Keratinocyte (primary cell): Measurements from ENCODE around the gene CCT3. TPM values are rescaled to one million over a fixed set of nuclear protein-coding genes. Genes with fewer than 3 reads are reported as not detected.

Experiments used
- DNase-seq: peaks from one replicate; pipeline ENCODE4 v3.0.0-alpha.2; 2011; ENCODE audit warnings: low read depth, missing footprints, low spot score
- FAIRE-seq: peaks from 2 replicates; lab custom pipeline; 2011; peaks lifted over from hg19 to GRCh38; lab: Jason Lieb, UNC
- H2AFZ ChIP-seq: 2 replicates; pipeline ENCODE4 v1.6.0; 2012; ENCODE audit warnings: low read length, control low read depth, inconsistent platforms; ENCODE audit not compliant: control insufficient read depth
- H3K27ac ChIP-seq: 2 replicates; pipeline ENCODE4 v1.5.1; 2011; ENCODE audit warnings: low read length; ENCODE audit not compliant: control insufficient read depth, insufficient read depth
- H3K27me3 ChIP-seq: 3 replicates; pipeline ENCODE4 v1.6.0; 2011; ENCODE audit warnings: low read length; ENCODE audit not compliant: control insufficient read depth, insufficient read depth; ENCODE audit errors: extremely low read depth
- H3K36me3 ChIP-seq, 2 experiments: 2 replicates in 1 of 2; 3 replicates in 1 of 2; pipeline ENCODE4 v1.5.1; 2011; ENCODE audit warnings: low read length in 2 of 2, mild to moderate bottlenecking in 1 of 2; ENCODE audit not compliant: control insufficient read depth in 2 of 2, insufficient read depth in 2 of 2; ENCODE audit errors: extremely low read depth in 1 of 2
- H3K4me1 ChIP-seq: 3 replicates; pipeline ENCODE4 v1.5.1; 2011; ENCODE audit warnings: low read length; ENCODE audit not compliant: control insufficient read depth, insufficient read depth; ENCODE audit errors: extremely low read depth
- H3K4me2 ChIP-seq: 3 replicates; pipeline ENCODE4 v1.6.0; 2011; ENCODE audit warnings: low read depth, low read length; ENCODE audit not compliant: control insufficient read depth, insufficient read depth; ENCODE audit errors: extremely low read depth
- H3K4me3 ChIP-seq, 3 experiments: fragments of 200-600 bp in 1 of 3; sonication (generic) in 1 of 3; 2 replicates in 2 of 3; 3 replicates in 1 of 3; pipeline ENCODE4 v1.5.1; 2011 to 2016; ENCODE audit warnings: low read length in 3 of 3, mild to moderate bottlenecking in 3 of 3, control low read depth in 2 of 3, inconsistent platforms in 1 of 3, low read depth in 1 of 3, mixed read lengths in 1 of 3, mixed run types in 1 of 3, moderate library complexity in 1 of 3; ENCODE audit not compliant: control insufficient read depth in 2 of 3, insufficient read depth in 2 of 3; ENCODE audit errors: extremely low read depth in 1 of 3
- H3K79me2 ChIP-seq: 2 replicates; pipeline ENCODE4 v1.6.0; 2012; ENCODE audit warnings: low read length; ENCODE audit not compliant: control insufficient read depth, insufficient read depth
- H3K9ac ChIP-seq: 3 replicates; pipeline ENCODE4 v1.6.0; 2011; ENCODE audit warnings: low read length; ENCODE audit not compliant: control insufficient read depth, insufficient read depth; ENCODE audit errors: extremely low read depth
- H3K9me1 ChIP-seq: 3 replicates; pipeline ENCODE4 v1.6.0; 2011; ENCODE audit warnings: low read length; ENCODE audit not compliant: control insufficient read depth, insufficient read depth; ENCODE audit errors: extremely low read depth
- H3K9me3 ChIP-seq: 2 replicates; pipeline ENCODE4 v1.5.1; 2012; ENCODE audit warnings: low read depth, low read length; ENCODE audit not compliant: control insufficient read depth
- H4K20me1 ChIP-seq: 3 replicates; pipeline ENCODE4 v1.6.0; 2011; ENCODE audit warnings: low read length; ENCODE audit not compliant: control insufficient read depth, insufficient read depth; ENCODE audit errors: extremely low read depth
- EZH2 ChIP-seq: IDR thresholded peaks from one replicate; pipeline ENCODE4 v1.6.1; 2012; ENCODE audit warnings: inconsistent platforms, mild to moderate bottlenecking, low read length, moderate library complexity
- dilution Hi-C: fragments of 300-500 bp; cut with MboI; formaldehyde crosslinking; loops from one replicate; pipeline ENCODE4 v1.7.0; 2020; ENCODE audit warnings: low sequenced_read_pairs; ENCODE audit not compliant: extremely low pct_ligation_motif_present
- polyA plus RNA-seq, 5 experiments: library from polyadenylated mRNA; depleted of rRNA in 3 of 5; stranded (reverse) in 3 of 5; stranded (forward) in 1 of 5; unstranded in 1 of 5; fragments of >200 nt; gene quantifications; 1 replicate in 1 of 5; 2 replicates in 3 of 5; 3 replicates in 1 of 5; pipeline versions ENCODE4 v1.2.1 to v1.2.3, GENCODE V29; 2011 to 2012; ENCODE audit warnings: missing spikeins in 2 of 5, low read depth in 1 of 5, low replicate concordance in 1 of 5
- TF ChIP-seq, protein P1 (sequence below), 3 experiments: IDR thresholded peaks in 1 of 3; conservative IDR thresholded peaks in 1 of 3; optimal IDR thresholded peaks in 1 of 3; 2 replicates in 2 of 3; 3 replicates in 1 of 3; pipeline versions ENCODE3 to v1.5.1; 2011; ENCODE audit warnings: low read length in 3 of 3, mild to moderate bottlenecking in 3 of 3, moderate library complexity in 2 of 3, control low read depth in 1 of 3, inconsistent platforms in 1 of 3; ENCODE audit not compliant: insufficient read depth in 2 of 3; ENCODE audit errors: extremely low read depth in 1 of 3

Gene CCT3
- polyA plus RNA-seq, 1 donor (not counting 4 experiments of a cell fraction or from before 2014, with no cell fraction given): 530 TPM

DNA sequence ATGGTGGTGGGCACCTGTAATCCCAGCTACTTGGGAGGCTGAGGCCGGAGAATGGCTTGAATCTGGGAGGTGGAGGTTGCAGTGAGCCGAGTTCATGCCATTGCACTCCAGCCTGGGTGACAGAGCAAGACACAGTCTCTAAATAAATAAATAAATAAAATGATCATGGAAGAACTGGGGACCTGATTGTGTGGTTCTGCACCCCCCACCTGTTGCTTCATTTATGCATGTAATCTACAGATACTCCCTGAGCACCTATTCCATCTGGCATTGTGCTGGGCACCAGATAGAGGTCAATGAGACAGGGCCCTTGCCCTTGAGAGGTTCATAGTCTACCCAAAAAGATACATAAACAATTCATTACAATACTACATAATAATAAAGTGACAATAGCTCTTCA, 19.9 kb upstream of the CCT3 start:
- DNase-seq (no peak), FAIRE-seq (no peak)
- H3K79me2 ChIP-seq: no peaks in the 10 kb centered on the region
- no peak overlapping the region for H3K27ac ChIP-seq
- dilution Hi-C loops: no loop called here
- H3K4me2 ChIP-seq: no peak overlapping the region
- H3K9me1 ChIP-seq: no peaks in the 10 kb centered on the region
- TF ChIP-seq, protein P1, sequence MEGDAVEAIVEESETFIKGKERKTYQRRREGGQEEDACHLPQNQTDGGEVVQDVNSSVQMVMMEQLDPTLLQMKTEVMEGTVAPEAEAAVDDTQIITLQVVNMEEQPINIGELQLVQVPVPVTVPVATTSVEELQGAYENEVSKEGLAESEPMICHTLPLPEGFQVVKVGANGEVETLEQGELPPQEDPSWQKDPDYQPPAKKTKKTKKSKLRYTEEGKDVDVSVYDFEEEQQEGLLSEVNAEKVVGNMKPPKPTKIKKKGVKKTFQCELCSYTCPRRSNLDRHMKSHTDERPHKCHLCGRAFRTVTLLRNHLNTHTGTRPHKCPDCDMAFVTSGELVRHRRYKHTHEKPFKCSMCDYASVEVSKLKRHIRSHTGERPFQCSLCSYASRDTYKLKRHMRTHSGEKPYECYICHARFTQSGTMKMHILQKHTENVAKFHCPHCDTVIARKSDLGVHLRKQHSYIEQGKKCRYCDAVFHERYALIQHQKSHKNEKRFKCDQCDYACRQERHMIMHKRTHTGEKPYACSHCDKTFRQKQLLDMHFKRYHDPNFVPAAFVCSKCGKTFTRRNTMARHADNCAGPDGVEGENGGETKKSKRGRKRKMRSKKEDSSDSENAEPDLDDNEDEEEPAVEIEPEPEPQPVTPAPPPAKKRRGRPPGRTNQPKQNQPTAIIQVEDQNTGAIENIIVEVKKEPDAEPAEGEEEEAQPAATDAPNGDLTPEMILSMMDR (optimal IDR thresholded peaks at IDR 0.05 in 1 of 3, IDR thresholded peaks at IDR 0.05 in 1 of 3, conservative IDR thresholded peaks at IDR 0.05 in 1 of 3; ENCODE audit: extremely low read depth in 1 of 3, insufficient read depth in 2 of 3, low read length in 3 of 3): no peak
- no peak for TF ChIP-seq EZH2
- H3K4me3 ChIP-seq: no peak overlapping the region
- H3K9me3 ChIP-seq: no peaks in the 10 kb centered on the region
- no peaks in the 10 kb centered on the region for H3K36me3 ChIP-seq
- no peaks in the 10 kb centered on the region for H3K27me3 ChIP-seq
- no peak overlapping the region for H2AFZ ChIP-seq
- peaks cover 5% of the 10 kb centered on the region for H3K4me1 ChIP-seq
- no peaks in the 10 kb centered on the region for H4K20me1 ChIP-seq
- H3K9ac ChIP-seq: no peak overlapping the region

DNA sequence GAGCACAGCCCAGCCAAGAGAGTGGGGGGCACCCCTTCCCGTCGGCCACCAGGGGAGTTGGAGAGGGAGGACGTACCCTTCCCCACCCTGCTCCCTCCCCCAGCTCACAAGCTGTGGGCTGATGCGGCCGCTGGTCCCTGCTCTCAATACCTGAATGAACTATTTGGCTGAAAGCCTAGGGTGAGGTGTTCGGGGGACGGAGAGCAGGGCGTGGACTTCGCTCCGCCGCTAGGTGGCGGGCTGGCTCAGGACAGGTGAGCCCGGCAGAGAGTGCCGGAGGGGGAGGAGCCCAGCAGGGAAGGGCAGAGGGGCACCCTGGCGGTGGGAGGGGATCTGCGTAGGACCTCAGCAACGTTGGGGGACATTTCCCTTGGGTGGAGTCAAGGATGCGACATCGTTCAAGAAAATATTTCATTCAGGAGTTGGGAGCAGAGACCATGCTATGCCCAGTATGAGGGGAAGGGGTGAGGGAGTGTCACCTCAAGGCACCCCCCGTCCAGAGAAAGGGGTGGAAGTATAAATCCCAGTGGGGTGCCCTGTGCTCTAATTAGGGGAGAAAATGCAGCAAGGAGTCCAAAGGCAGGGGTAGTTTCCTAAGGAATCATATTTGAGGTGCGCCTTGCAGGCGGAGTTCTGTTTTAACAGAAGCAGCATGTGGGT, 18.9 kb upstream of the CCT3 start:
- Histone ChIP-seq H3K9me3 (no peaks in the 10 kb centered on the region), H3K9me1 (no peaks in the 10 kb centered on the region), H2AFZ (peak overlapping the region; percentile 56), H3K27me3 (no peaks in the 10 kb centered on the region), H3K4me1 (peaks cover 5% of the 10 kb centered on the region), H4K20me1 (no peaks in the 10 kb centered on the region), H3K36me3 (no peaks in the 10 kb centered on the region), H3K4me3 (no peak overlapping the region), H3K9ac (no peak overlapping the region), H3K27ac (no peak overlapping the region), H3K79me2 (no peaks in the 10 kb centered on the region), H3K4me2 (peak overlapping the region; percentile 48)
- no peak for FAIRE-seq
- no peak for TF ChIP-seq EZH2
- TF ChIP-seq, protein P1 (optimal IDR thresholded peaks at IDR 0.05 in 1 of 3, IDR thresholded peaks at IDR 0.05 in 1 of 3, conservative IDR thresholded peaks at IDR 0.05 in 1 of 3; ENCODE audit: extremely low read depth in 1 of 3, insufficient read depth in 2 of 3, low read length in 3 of 3): peak; percentile 97 to 98 (median 98)
- dilution Hi-C loops: no loop called here
- no peak for DNase-seq
